Fibroblast of villous mesenchyme (primary cell): Measurements from ENCODE around the gene RER1. TPM values are rescaled to one million over a fixed set of nuclear protein-coding genes. Genes with fewer than 3 reads are reported as not detected.

Experiments
- DNase-seq: peaks from one replicate; pipeline ENCODE4 v3.0.0-alpha.2; 2010; ENCODE audit warnings: low read depth
- H3K4me3 ChIP-seq: 2 replicates; pipeline ENCODE4 v1.5.1; 2011; ENCODE audit warnings: low read depth, mild to moderate bottlenecking, low read length
- CTCF ChIP-seq: IDR thresholded peaks from 2 replicates; pipeline ENCODE4 v1.5.1; 2012; ENCODE audit warnings: low read depth, mild to moderate bottlenecking, low read length; ENCODE audit not compliant: insufficient read depth
- total RNA-seq: library from RNA; depleted of rRNA; stranded (reverse); fragments of >200 nt; gene quantifications from 2 replicates; pipeline ENCODE4 v1.2.3, GENCODE V29; 2012

Gene RER1
- total RNA-seq, 1 donor = 94.1 TPM

GRCh38 chr1:2400576-2400909 is 8.9 kb downstream of the RER1 start:
- DNase-seq = no peak
- no peak overlapping the region for H3K4me3 ChIP-seq
- no peak for TF ChIP-seq CTCF

- no peak for DNase-seq
- no peak for TF ChIP-seq CTCF
- H3K4me3 ChIP-seq = no peak overlapping the region
Measured at GRCh38 chr1:2400950-2401649, 9.5 kb downstream of the RER1 start.

- no peak for TF ChIP-seq CTCF
- DNase-seq = no peak
- H3K4me3 ChIP-seq = no peak overlapping the region
Measured at GRCh38 chr1:2402420-2402819, 10.8 kb downstream of the RER1 start.

- H3K4me3 ChIP-seq = no peak overlapping the region
- TF ChIP-seq CTCF = no peak
- DNase-seq = no peak
Measured at GRCh38 chr1:2403273-2403672, 11.6 kb downstream of the RER1 start.

- no peak for TF ChIP-seq CTCF
- H3K4me3 ChIP-seq = no peak overlapping the region
- no peak for DNase-seq
Measured at GRCh38 chr1:2404142-2404889, 12.7 kb downstream of the RER1 start.

GRCh38 chr1:2404890-2405511 is 13.4 kb downstream of the RER1 start:
- no peak for DNase-seq
- H3K4me3 ChIP-seq = no peak overlapping the region
- TF ChIP-seq CTCF = no peak
